NB4 (cell line): Measurements from ENCODE around the gene DNAH2.
A peak's percentile ranks its signal among the peaks of the same experiment; 100 is the strongest.

Experiments
- MYC ChIP-seq: IDR thresholded peaks from 2 replicates; pipeline ENCODE4 v1.6.1; 2011; ENCODE audit warnings: low read depth, low read length
- POLR2A ChIP-seq: IDR thresholded peaks from 2 replicates; pipeline ENCODE4 v1.6.1; 2011; ENCODE audit warnings: mild to moderate bottlenecking; ENCODE audit not compliant: insufficient read length; ENCODE audit errors: extremely low read depth
- TF ChIP-seq, protein P1 (sequence below): IDR thresholded peaks from one replicate; pipeline ENCODE4 v1.5.1; 2012; ENCODE audit warnings: low read depth, low read length
- TF ChIP-seq, protein P2 (sequence below): IDR thresholded peaks from 2 replicates; pipeline ENCODE4 v1.6.1; 2011; ENCODE audit warnings: low read depth, low read length

DNA sequence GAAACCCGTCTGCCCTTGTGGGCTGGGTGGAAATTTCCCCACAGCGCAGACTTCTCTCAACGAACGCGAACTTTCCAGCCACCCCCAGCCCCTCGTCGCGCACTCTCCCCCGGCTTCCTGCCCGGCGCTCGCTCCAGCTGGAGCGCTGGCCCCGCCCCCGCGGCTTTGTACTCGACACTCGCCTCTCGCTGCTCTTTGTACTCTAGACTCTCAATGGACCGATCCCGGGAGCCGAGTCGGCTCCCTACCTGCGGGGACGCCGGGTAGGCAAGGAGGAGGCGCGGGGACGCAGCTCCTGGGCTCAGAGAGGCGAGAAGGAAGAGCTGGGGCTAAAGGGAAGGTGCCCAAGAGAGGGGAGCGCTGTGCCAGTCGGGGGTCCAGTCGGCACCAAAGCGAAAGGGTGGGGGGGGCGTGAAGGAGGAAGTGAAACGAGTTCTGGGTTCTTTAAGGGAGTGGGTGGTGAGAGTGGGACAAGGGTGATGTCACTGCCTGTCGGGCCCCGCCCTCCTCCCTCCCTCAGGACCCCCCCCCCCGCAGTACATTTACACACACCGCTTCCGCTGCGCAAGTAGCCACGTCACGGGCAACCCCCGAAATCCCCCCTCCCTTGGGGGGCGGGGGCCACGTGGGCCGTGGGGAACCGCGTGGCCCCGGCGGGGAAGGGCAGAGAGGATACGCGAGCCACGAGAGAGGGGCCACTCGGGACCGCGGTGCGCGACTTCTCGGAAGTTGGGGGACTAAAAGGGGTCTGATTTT, 126.2 kb downstream of the DNAH2 start:
- TF ChIP-seq, protein P1, sequence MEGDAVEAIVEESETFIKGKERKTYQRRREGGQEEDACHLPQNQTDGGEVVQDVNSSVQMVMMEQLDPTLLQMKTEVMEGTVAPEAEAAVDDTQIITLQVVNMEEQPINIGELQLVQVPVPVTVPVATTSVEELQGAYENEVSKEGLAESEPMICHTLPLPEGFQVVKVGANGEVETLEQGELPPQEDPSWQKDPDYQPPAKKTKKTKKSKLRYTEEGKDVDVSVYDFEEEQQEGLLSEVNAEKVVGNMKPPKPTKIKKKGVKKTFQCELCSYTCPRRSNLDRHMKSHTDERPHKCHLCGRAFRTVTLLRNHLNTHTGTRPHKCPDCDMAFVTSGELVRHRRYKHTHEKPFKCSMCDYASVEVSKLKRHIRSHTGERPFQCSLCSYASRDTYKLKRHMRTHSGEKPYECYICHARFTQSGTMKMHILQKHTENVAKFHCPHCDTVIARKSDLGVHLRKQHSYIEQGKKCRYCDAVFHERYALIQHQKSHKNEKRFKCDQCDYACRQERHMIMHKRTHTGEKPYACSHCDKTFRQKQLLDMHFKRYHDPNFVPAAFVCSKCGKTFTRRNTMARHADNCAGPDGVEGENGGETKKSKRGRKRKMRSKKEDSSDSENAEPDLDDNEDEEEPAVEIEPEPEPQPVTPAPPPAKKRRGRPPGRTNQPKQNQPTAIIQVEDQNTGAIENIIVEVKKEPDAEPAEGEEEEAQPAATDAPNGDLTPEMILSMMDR = no peak
- TF ChIP-seq, protein P2, sequence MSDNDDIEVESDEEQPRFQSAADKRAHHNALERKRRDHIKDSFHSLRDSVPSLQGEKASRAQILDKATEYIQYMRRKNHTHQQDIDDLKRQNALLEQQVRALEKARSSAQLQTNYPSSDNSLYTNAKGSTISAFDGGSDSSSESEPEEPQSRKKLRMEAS = peak; percentile 60
- no peak for TF ChIP-seq POLR2A
- TF ChIP-seq MYC = peak; percentile 76
